ENCODE measurements around the gene PACRG. TPM values are rescaled to one million over a fixed set of nuclear protein-coding genes. Genes with fewer than 3 reads are reported as not detected.

PACRG gene
- total and polyA plus RNA-seq, 4 donors = 0.47 to 3.8 (median 2.4) TPM

DNA sequence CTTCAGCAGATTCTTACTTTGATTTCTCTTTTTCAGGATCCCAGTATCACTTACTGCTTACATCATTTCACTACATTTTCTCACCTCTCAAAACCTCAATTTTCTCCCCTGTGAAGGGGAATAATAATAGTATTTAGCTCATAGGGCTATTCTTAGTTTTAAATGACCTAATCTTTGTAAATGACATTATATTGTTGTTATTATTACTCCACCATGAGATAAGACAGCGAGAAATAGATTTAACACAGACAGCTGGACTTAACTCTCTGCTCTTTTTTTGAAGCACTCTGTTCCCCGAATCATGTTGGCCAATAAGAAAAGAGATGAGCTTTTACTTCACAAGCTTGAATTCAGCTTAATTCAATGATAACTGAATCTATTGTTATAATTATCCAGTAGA is 578.2 kb downstream of the PACRG start:
- no peak for DNase-seq (ENCODE audit: low spot score)
- Histone ChIP-seq H3K4me1 (ENCODE audit: control insufficient read depth in 4 of 4, insufficient read depth in 4 of 4, low read length in 3 of 4) (no peaks in the 10 kb centered on the region), H3K36me3 (ENCODE audit: control insufficient read depth in 4 of 4, insufficient read depth in 3 of 4, low read depth in 1 of 4, low read length in 3 of 4) (no peaks in the 10 kb centered on the region), H3K27me3 (ENCODE audit: control insufficient read depth in 4 of 4, insufficient read depth in 4 of 4, low read length in 3 of 4) (no peaks in the 10 kb centered on the region), H3K4me3 (ENCODE audit: low read depth in 1 of 3, low read length in 3 of 3) (no peak overlapping the region), H3K27ac (ENCODE audit: low read depth in 1 of 2, low read length in 2 of 2) (no peak overlapping the region), H3K9ac (ENCODE audit: low read depth in 1 of 2, low read length in 2 of 2) (no peak overlapping the region), H3K9me3 (ENCODE audit: control insufficient read depth in 4 of 4, low read length in 3 of 4) (no peaks in the 10 kb centered on the region)
- TF ChIP-seq YY1 (IDR thresholded peaks at IDR 0.05) (no peak), HNF4A (conservative IDR thresholded peaks at IDR 0.05) (no peak), FOXA2 (IDR thresholded peaks at IDR 0.05) (no peak), RXRA (IDR thresholded peaks at IDR 0.05) (no peak), NR2F2 (IDR thresholded peaks at IDR 0.05) (no peak), EGR1 (IDR thresholded peaks at IDR 0.05; ENCODE audit: low read depth in 2 of 2) (no peak), FOXA1 (IDR thresholded peaks at IDR 0.05) (no peak), HNF4G (IDR thresholded peaks at IDR 0.05) (no peak), TAF1 (conservative IDR thresholded peaks at IDR 0.05) (no peak), GABPA (IDR thresholded peaks at IDR 0.05 in 1 of 2, conservative IDR thresholded peaks at IDR 0.05 in 1 of 2) (no peak), RAD21 (IDR thresholded peaks at IDR 0.05) (no peak), SP1 (IDR thresholded peaks at IDR 0.05) (no peak), JUND (IDR thresholded peaks at IDR 0.05) (no peak)
- TF ChIP-seq, protein P1, sequence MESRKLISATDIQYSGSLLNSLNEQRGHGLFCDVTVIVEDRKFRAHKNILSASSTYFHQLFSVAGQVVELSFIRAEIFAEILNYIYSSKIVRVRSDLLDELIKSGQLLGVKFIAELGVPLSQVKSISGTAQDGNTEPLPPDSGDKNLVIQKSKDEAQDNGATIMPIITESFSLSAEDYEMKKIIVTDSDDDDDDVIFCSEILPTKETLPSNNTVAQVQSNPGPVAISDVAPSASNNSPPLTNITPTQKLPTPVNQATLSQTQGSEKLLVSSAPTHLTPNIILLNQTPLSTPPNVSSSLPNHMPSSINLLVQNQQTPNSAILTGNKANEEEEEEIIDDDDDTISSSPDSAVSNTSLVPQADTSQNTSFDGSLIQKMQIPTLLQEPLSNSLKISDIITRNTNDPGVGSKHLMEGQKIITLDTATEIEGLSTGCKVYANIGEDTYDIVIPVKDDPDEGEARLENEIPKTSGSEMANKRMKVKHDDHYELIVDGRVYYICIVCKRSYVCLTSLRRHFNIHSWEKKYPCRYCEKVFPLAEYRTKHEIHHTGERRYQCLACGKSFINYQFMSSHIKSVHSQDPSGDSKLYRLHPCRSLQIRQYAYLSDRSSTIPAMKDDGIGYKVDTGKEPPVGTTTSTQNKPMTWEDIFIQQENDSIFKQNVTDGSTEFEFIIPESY (IDR thresholded peaks at IDR 0.05) = no peak
- TF ChIP-seq, protein P2, sequence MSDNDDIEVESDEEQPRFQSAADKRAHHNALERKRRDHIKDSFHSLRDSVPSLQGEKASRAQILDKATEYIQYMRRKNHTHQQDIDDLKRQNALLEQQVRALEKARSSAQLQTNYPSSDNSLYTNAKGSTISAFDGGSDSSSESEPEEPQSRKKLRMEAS (IDR thresholded peaks at IDR 0.05) = no peak
- 83% methylated on average over 2 of the region's 2 CpGs for WGBS

DNA sequence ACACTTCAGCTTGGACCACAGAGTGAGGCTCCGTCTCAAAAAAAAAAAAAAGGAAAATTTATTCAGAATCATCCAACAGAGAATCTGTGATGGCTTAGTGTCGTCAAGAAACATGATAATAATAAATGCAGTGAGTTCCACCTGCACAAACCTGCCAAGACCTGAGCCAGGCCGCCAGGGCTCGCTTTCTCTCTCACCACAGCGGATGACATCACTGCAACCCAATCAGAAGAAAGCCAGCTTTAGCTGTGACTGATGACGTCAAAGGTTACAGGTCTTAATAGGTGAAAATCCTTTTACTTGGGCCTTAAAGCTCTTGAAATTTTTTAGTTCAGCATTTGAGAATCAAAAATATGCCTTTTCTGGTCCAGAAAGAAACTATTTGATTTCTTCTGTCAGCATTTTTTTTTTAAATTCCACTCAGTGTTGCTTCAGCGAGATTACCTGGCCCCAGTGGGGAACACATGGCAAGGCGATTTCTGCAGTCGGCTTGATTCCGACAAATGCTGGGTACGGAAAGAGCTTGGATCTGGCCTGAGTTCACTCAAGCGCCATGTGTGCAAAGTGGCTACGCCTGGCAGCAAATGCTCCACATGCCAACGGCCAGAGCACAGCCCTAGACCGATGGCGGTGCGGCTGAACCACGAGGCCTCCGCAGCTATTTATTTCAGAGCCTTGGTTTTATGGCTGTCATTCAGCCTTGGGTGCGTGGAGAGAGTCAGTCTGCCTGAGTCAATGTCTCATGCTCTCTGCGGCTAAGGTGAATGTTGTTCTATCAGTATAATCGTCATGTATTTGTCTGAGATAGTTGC is 581.1 kb downstream of the PACRG start:
- Histone ChIP-seq H3K9ac (ENCODE audit: low read depth in 1 of 2, low read length in 2 of 2) (no peak overlapping the region), H3K36me3 (ENCODE audit: control insufficient read depth in 4 of 4, insufficient read depth in 3 of 4, low read depth in 1 of 4, low read length in 3 of 4) (no peaks in the 10 kb centered on the region), H3K4me1 (ENCODE audit: control insufficient read depth in 4 of 4, insufficient read depth in 4 of 4, low read length in 3 of 4) (no peaks in the 10 kb centered on the region), H3K27me3 (ENCODE audit: control insufficient read depth in 4 of 4, insufficient read depth in 4 of 4, low read length in 3 of 4) (no peaks in the 10 kb centered on the region), H3K9me3 (ENCODE audit: control insufficient read depth in 4 of 4, low read length in 3 of 4) (no peaks in the 10 kb centered on the region), H3K4me3 (ENCODE audit: low read depth in 1 of 3, low read length in 3 of 3) (no peak overlapping the region), H3K27ac (ENCODE audit: low read depth in 1 of 2, low read length in 2 of 2) (no peak overlapping the region)
- TF ChIP-seq, protein P3, sequence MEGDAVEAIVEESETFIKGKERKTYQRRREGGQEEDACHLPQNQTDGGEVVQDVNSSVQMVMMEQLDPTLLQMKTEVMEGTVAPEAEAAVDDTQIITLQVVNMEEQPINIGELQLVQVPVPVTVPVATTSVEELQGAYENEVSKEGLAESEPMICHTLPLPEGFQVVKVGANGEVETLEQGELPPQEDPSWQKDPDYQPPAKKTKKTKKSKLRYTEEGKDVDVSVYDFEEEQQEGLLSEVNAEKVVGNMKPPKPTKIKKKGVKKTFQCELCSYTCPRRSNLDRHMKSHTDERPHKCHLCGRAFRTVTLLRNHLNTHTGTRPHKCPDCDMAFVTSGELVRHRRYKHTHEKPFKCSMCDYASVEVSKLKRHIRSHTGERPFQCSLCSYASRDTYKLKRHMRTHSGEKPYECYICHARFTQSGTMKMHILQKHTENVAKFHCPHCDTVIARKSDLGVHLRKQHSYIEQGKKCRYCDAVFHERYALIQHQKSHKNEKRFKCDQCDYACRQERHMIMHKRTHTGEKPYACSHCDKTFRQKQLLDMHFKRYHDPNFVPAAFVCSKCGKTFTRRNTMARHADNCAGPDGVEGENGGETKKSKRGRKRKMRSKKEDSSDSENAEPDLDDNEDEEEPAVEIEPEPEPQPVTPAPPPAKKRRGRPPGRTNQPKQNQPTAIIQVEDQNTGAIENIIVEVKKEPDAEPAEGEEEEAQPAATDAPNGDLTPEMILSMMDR (IDR thresholded peaks at IDR 0.05; ENCODE audit: low read depth, low read length, missing input control) = no peak
- DNase-seq (ENCODE audit: low spot score) = no peak
- 96% methylated on average over 22 of the region's 22 CpGs for WGBS
